ENCODE measurements around the gene EYS. TPM values are rescaled to one million over a fixed set of nuclear protein-coding genes. Genes with fewer than 3 reads are reported as not detected.

Gene EYS
- total RNA-seq, 1 donor, result under 0.01 TPM

GRCh38 chr6:63673692-63674091 lies 2033.3 kb downstream of the EYS start:
- no peak for DNase-seq (ENCODE audit: low read depth in 2 of 3, low spot score in 2 of 3)

GRCh38 chr6:63672582-63673129 lies 2034.4 kb downstream of the EYS start:
- DNase-seq (ENCODE audit: low read depth in 2 of 3, low spot score in 2 of 3), result no peak

GRCh38 chr6:63671098-63671754 lies 2035.8 kb downstream of the EYS start:
- DNase-seq (ENCODE audit: low read depth in 2 of 3, low spot score in 2 of 3), result no peak

All from hematopoietic multipotent progenitor cell (in vitro differentiated cells).